Heart left ventricle (tissue), 16 donors: Measurements from ENCODE around the gene SLC37A1. TPM values are rescaled to one million over a fixed set of nuclear protein-coding genes. Genes with fewer than 3 reads are reported as not detected.

Source experiments
- ATAC-seq, 4 donors: fragments of 200-7000 bp; cut with Tn5 transposase; one replicate each; pipeline ENCODE4 v1.9.1; 2020 to 2022; ENCODE audit warnings: moderate library complexity in 4 of 4, mild to moderate bottlenecking in 3 of 4, moderate number of reproducible peaks in 1 of 4
- DNase-seq, 5 donors: peaks; one replicate each; pipeline ENCODE4 v3.0.0-alpha.2; 2020
- H3K27ac ChIP-seq, 12 donors: fragments of 200-600 bp; sonication (generic) in 4 of 12; one replicate each; pipeline versions ENCODE4 v1.5.0 to v1.8.0; 2016 to 2022; ENCODE audit warnings: mild to moderate bottlenecking in 2 of 12
- H3K27me3 ChIP-seq, 9 donors: fragments of 200-600 bp; sonication (generic) in 2 of 9; one replicate each; pipeline versions ENCODE4 v1.5.1 to v1.8.0; 2016 to 2022; ENCODE audit warnings: mild to moderate bottlenecking in 3 of 9
- H3K36me3 ChIP-seq, 9 donors: fragments of 200-600 bp; sonication (generic) in 2 of 9; one replicate each; pipeline versions ENCODE4 v1.5.0 to v1.8.0; 2018 to 2022; ENCODE audit warnings: mild to moderate bottlenecking in 2 of 9
- H3K4me1 ChIP-seq, 12 donors: fragments of 200-600 bp; sonication (generic) in 4 of 12; one replicate each; pipeline versions ENCODE4 v1.5.0 to v1.8.0; 2016 to 2022; ENCODE audit warnings: mild to moderate bottlenecking in 3 of 12
- H3K4me3 ChIP-seq, 12 donors: fragments of 200-600 bp; sonication (generic) in 4 of 12; one replicate each; pipeline versions ENCODE4 v1.5.0 to v1.8.0; 2017 to 2022; ENCODE audit warnings: mild to moderate bottlenecking in 9 of 12, moderate library complexity in 4 of 12
- H3K9me3 ChIP-seq, 12 donors: fragments of 200-600 bp; sonication (generic) in 4 of 12; one replicate each; pipeline versions ENCODE4 v1.5.0 to v1.8.0; 2016 to 2022; ENCODE audit warnings: mild to moderate bottlenecking in 1 of 12
- CTCF ChIP-seq, 12 donors: fragments of 200-600 bp; sonication (generic) in 4 of 12; IDR thresholded peaks; one replicate each; pipeline versions ENCODE4 v1.5.0 to v1.8.0; 2018 to 2022; ENCODE audit warnings: antibody characterized with exemption in 12 of 12, mild to moderate bottlenecking in 5 of 12
- POLR2A ChIP-seq, 2 donors: fragments of 450-650 bp; IDR thresholded peaks; one replicate each; pipeline ENCODE4 v1.6.1; 2017; ENCODE audit warnings: antibody characterized with exemption in 2 of 2, mild to moderate bottlenecking in 2 of 2, moderate library complexity in 2 of 2
- WGBS, 4 donors: extraction: QIAGEN DNeasy Blood & Tissue Kit in 2 of 4; methylation state at CpG; one replicate each; pipeline versions ENCODE4 v1.1.5 to v1.1.7; 2013 to 2018; 5-methylcytosine and 5-hydroxymethylcytosine counted together
- intact Hi-C, 10 donors: fragments of 100-400 bp; cut with DNase I; formaldehyde crosslinking; loops; one replicate each; pipeline versions ENCODE4 v1.11.1 to v1.14.2; 2022
- polyA plus RNA-seq, 2 donors: library from polyadenylated mRNA; stranded (reverse); fragments of 200-250 nt; gene quantifications; one replicate each; pipeline ENCODE4 v1.2.3, GENCODE V29; 2013
- total RNA-seq, 9 donors: library from RNA; depleted of rRNA in 2 of 9; stranded (reverse); fragments of >200 nt in 2 of 9; fragmentation: NEBNext Ultra II Directional in 3 of 9; extraction: Animal tissue kit (Norgen Biotek cat#: 25700) in 3 of 9; gene quantifications; one replicate each; pipeline versions ENCODE4 v1.1.0 to v1.2.4, GENCODE V29; 2016 to 2023
- donor health status: ischemic (EF 13 %, LVEDD 7.1; RV severe dilation, severe dysfunction).
- donor health status: healthy with polysubstance abuse.
- donor health status: DM: no; HTN: yes; CAD: no.
- donor health status: DM: no; HTN: no; CAD: no.
- donor health status: ischemic (EF 25% LVEDD 6.9; RV normal size, moderate dysfunction).
- donor health status: ischemic (EF 25% LVEDD 5.7; RV mildly dilated, moderate dysfunction).
- donor health status: healthy.
- donor health status: DM: yes; HTN: yes; CAD: no.
- donor health status: ischemic (EF 35%, LVEDD 5.7; RV mildly dilated, moderate dysfunction).
- donor health status: nonischemic (EF 11% LVEDD 7.7; RV severe dilation, severe dysfunction).
- donor health status: DM: yes; HTN: yes; CAD: no.
- donor health status: PGD.
- donor health status: ischemic (EF 29% LVEDD 5.4; RV normal size, mild dysfunction).
- donor health status: nonischemic (EF 23%, LVEDD 6.1; RV moderate dilation, normal function).

SLC37A1 gene
- total and polyA plus RNA-seq, 11 donors: 2.2 to 13.0 (median 3.8) TPM

DNA sequence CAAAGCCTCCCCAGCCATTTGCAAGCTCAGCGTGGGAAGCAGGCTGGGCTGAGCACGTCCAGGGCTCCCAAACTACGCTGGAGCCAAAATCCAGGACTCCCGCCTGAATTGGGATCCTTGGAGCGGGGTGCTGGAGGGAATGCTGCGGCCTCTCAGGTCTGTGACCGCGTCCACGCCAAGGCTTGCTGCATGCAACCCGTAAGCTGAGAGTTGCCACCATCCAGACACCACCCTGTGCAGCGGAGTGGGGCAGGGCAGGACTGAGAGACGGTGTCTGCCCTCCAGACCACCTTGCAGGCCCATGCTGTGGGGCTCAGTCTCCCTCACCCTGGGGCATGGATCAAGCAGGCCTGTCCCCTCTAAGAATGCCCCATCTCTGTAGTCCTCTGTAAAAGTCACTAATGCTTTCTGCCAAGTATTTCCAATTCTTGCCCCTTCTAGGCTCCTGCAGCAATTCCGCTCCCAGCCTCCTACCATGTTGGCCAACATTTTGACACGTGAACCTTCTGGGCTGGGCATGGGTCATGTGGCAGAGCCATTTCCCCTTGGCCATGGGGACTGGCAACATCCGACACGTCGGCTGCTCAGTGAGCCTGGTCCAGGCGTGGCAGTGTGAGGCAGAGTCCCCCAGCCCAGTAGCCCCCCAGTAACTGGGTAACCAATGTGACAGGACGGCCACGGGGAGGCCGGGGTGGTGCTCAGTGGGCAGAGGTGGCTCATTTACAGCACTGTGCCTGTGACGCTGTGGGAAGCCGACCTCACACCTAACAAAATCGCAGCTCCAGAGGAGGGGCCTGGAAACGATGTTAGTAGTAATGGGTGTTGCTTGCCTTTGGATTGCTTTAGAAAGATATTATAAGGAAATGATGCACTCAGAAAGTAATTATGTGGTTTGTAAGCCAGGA is 81.9 kb downstream of the SLC37A1 start:
- peaks cover 0 to 13% (median 1%) of the 10 kb centered on the region in 12 donors for H3K9me3 ChIP-seq
- no peak overlapping the region for H3K4me3 ChIP-seq
- intact Hi-C loops: loop anchor here in 4 of 10 donors (2.0 to 10.0 kb wide), 3 partner anchors 49 to 219 kb away; partner anchors contain the start of gene PDE9A (in 1 of the 4)
- no peaks in the 10 kb centered on the region for H3K36me3 ChIP-seq
- peaks cover 0 to 29% (median 0%) of the 10 kb centered on the region in 9 donors for H3K27me3 ChIP-seq
- H3K27ac ChIP-seq: no peak overlapping the region
- no peak for DNase-seq
- ATAC-seq: no peak
- TF ChIP-seq CTCF (IDR thresholded peaks at IDR 0.05) (no peak), POLR2A (IDR thresholded peaks at IDR 0.05) (no peak)
- 84 to 94% (median 90%) methylated on average over 22 to 25 of the region's 25 CpGs for WGBS, 4 donors
- H3K4me1 ChIP-seq: peaks cover 0 to 7% (median 4%) of the 10 kb centered on the region in 12 donors

GRCh38 chr21:42596657-42597056 is 83.0 kb downstream of the SLC37A1 start:
- no peaks in the 10 kb centered on the region for H3K36me3 ChIP-seq
- no peak for TF ChIP-seq CTCF (IDR thresholded peaks at IDR 0.05)
- peaks cover 0 to 7% (median 4%) of the 10 kb centered on the region in 12 donors for H3K4me1 ChIP-seq
- H3K4me3 ChIP-seq: no peak overlapping the region
- H3K9me3 ChIP-seq: peaks cover 0 to 13% (median 1%) of the 10 kb centered on the region in 12 donors
- 73 to 90% (median 85%) methylated on average over 2 of the region's 2 CpGs for WGBS, 4 donors
- no peak for DNase-seq
- H3K27ac ChIP-seq: no peak overlapping the region
- intact Hi-C loops: loop anchor here in 3 of 10 donors (10.0 kb wide), 2 partner anchors 48 to 58 kb away; partner anchors contain the start of gene PDE9A (in 1 of the 3)
- peaks cover 0 to 31% (median 0%) of the 10 kb centered on the region in 9 donors for H3K27me3 ChIP-seq
- ATAC-seq: no peak

GRCh38 chr21:42597487-42598158 is 84.0 kb downstream of the SLC37A1 start:
- peaks cover 0 to 7% (median 4%) of the 10 kb centered on the region in 12 donors for H3K4me1 ChIP-seq
- no peak overlapping the region for H3K27ac ChIP-seq
- H3K9me3 ChIP-seq: peaks cover 0 to 13% (median 1%) of the 10 kb centered on the region in 12 donors
- DNase-seq (no peak), ATAC-seq (no peak)
- H3K4me3 ChIP-seq: no peak overlapping the region
- H3K36me3 ChIP-seq: no peaks in the 10 kb centered on the region
- intact Hi-C loops: loop anchor here in 3 of 10 donors (10.0 kb wide), 2 partner anchors 47 to 57 kb away; partner anchors contain the start of gene PDE9A (in 1 of the 3)
- H3K27me3 ChIP-seq: peaks cover 0 to 27% (median 0%) of the 10 kb centered on the region in 9 donors
- whole genome bisulfite sequencing, 4 donors: 86 to 89% (median 88%) methylated on average over 11 of the region's 11 CpGs
- TF ChIP-seq CTCF (IDR thresholded peaks at IDR 0.05): no peak
